Measurements from ENCODE around the gene CTBP1.
"Not testable (repeated sequence)": the region's sequence is repeated elsewhere in the genome, so short reads cannot be mapped to it uniquely, and the experiment has no call there.

GRCh38 chr4:1237261-1237660 is 11.7 kb downstream of the CTBP1 start:
- TF ChIP-seq CTCF, POLR2A, POLR2AphosphoS5 (IDR thresholded peaks at IDR 0.05): not testable (repeated sequence)

Data from breast epithelium (tissue), 3 donors.